ENCODE results near the gene PTPRK.

Gene PTPRK

GRCh38 chr6:127952831-127953230 is 567.6 kb downstream of the PTPRK start:
- TF ChIP-seq CTCF (IDR thresholded peaks at IDR 0.05; ENCODE audit: low read length) (no peak), EZH2 (IDR thresholded peaks at IDR 0.05; ENCODE audit: borderline replicate concordance, low read length) (no peak)
- H3K4me3 ChIP-seq (ENCODE audit: low read depth, low read length, poor library complexity, severe bottlenecking), result no peak overlapping the region

GRCh38 chr6:127952176-127952575 is 568.2 kb downstream of the PTPRK start:
- TF ChIP-seq CTCF (IDR thresholded peaks at IDR 0.05; ENCODE audit: low read length) (no peak), EZH2 (IDR thresholded peaks at IDR 0.05; ENCODE audit: borderline replicate concordance, low read length) (no peak)
- H3F3A ChIP-seq (ENCODE audit: insufficient read depth, low read length), result no peaks in the 10 kb centered on the region

More at GRCh38 chr6:127952831-127953230, 567.6 kb downstream of the PTPRK start:
- Histone ChIP-seq H3F3A (ENCODE audit: insufficient read depth, low read length) (no peaks in the 10 kb centered on the region), H3K79me2 (ENCODE audit: insufficient read depth, low read length) (no peaks in the 10 kb centered on the region), H3K4me1 (ENCODE audit: insufficient read depth, low read length, severe bottlenecking) (no peaks in the 10 kb centered on the region), H3K27ac (ENCODE audit: low read depth, low read length, poor library complexity, severe bottlenecking) (no peak overlapping the region), H4K20me1 (ENCODE audit: insufficient read depth, low read length) (no peaks in the 10 kb centered on the region), H3K9me2 (ENCODE audit: low read depth, low read length) (no peaks in the 10 kb centered on the region), H3K9ac (ENCODE audit: low read length) (no peak overlapping the region), H3K27me3 (ENCODE audit: insufficient read depth, low read length) (no peaks in the 10 kb centered on the region), H3K36me3 (ENCODE audit: insufficient read depth, low read length) (no peaks in the 10 kb centered on the region), H2AFZ (ENCODE audit: low read length) (no peak overlapping the region), H3K4me2 (ENCODE audit: low read length) (no peak overlapping the region), H3K9me3 (ENCODE audit: low read length) (no peaks in the 10 kb centered on the region)

GRCh38 chr6:127951172-127951917 is 569.1 kb downstream of the PTPRK start:
- Histone ChIP-seq H3K27me3 (ENCODE audit: insufficient read depth, low read length) (no peaks in the 10 kb centered on the region), H3K4me1 (ENCODE audit: insufficient read depth, low read length, severe bottlenecking) (no peaks in the 10 kb centered on the region), H2AFZ (ENCODE audit: low read length) (no peak overlapping the region), H3K27ac (ENCODE audit: low read depth, low read length, poor library complexity, severe bottlenecking) (no peak overlapping the region), H3K79me2 (ENCODE audit: insufficient read depth, low read length) (no peaks in the 10 kb centered on the region), H3K9me3 (ENCODE audit: low read length) (no peaks in the 10 kb centered on the region), H3K36me3 (ENCODE audit: insufficient read depth, low read length) (no peaks in the 10 kb centered on the region), H4K20me1 (ENCODE audit: insufficient read depth, low read length) (no peaks in the 10 kb centered on the region), H3K9ac (ENCODE audit: low read length) (no peak overlapping the region), H3K9me2 (ENCODE audit: low read depth, low read length) (no peaks in the 10 kb centered on the region), H3F3A (ENCODE audit: insufficient read depth, low read length) (no peaks in the 10 kb centered on the region), H3K4me3 (ENCODE audit: low read depth, low read length, poor library complexity, severe bottlenecking) (no peak overlapping the region), H3K4me2 (ENCODE audit: low read length) (no peak overlapping the region)
- no peak for TF ChIP-seq CTCF (IDR thresholded peaks at IDR 0.05; ENCODE audit: low read length)
- TF ChIP-seq EZH2 (IDR thresholded peaks at IDR 0.05; ENCODE audit: borderline replicate concordance, low read length), result no peak

More at GRCh38 chr6:127952176-127952575, 568.2 kb downstream of the PTPRK start:
- Histone ChIP-seq H3K4me3 (ENCODE audit: low read depth, low read length, poor library complexity, severe bottlenecking) (no peak overlapping the region), H4K20me1 (ENCODE audit: insufficient read depth, low read length) (no peaks in the 10 kb centered on the region), H3K9me2 (ENCODE audit: low read depth, low read length) (no peaks in the 10 kb centered on the region), H3K27ac (ENCODE audit: low read depth, low read length, poor library complexity, severe bottlenecking) (no peak overlapping the region), H2AFZ (ENCODE audit: low read length) (no peak overlapping the region), H3K9me3 (ENCODE audit: low read length) (no peaks in the 10 kb centered on the region), H3K9ac (ENCODE audit: low read length) (no peak overlapping the region), H3K27me3 (ENCODE audit: insufficient read depth, low read length) (no peaks in the 10 kb centered on the region), H3K4me1 (ENCODE audit: insufficient read depth, low read length, severe bottlenecking) (no peaks in the 10 kb centered on the region), H3K79me2 (ENCODE audit: insufficient read depth, low read length) (no peaks in the 10 kb centered on the region), H3K36me3 (ENCODE audit: insufficient read depth, low read length) (no peaks in the 10 kb centered on the region), H3K4me2 (ENCODE audit: low read length) (no peak overlapping the region)
